GM12891 (cell line): ENCODE measurements around the gene KLHL41.

Experiments
- DNase-seq: peaks from one replicate; pipeline ENCODE4 v3.0.0; 2011; ENCODE audit warnings: low spot score; ENCODE audit not compliant: insufficient read length
- FAIRE-seq: peaks from 2 replicates; lab custom pipeline; 2011; peaks lifted over from hg19 to GRCh38; lab: Jason Lieb, UNC
- PAX5 ChIP-seq: IDR thresholded peaks from 2 replicates; pipeline ENCODE4 v1.6.1; 2011; ENCODE audit warnings: low read length, moderate library complexity, mild to moderate bottlenecking; ENCODE audit not compliant: insufficient read depth, severe bottlenecking
- POLR2A ChIP-seq: IDR thresholded peaks from 2 replicates; pipeline ENCODE4 v1.6.1; 2011; ENCODE audit warnings: low read depth, low read length, control low read depth
- POLR2AphosphoS5 ChIP-seq: IDR thresholded peaks from 2 replicates; pipeline ENCODE4 v1.6.1; 2011; ENCODE audit warnings: low read depth, low read length, control low read depth
- POU2F2 ChIP-seq: IDR thresholded peaks from 2 replicates; pipeline ENCODE4 v1.6.1; 2011; ENCODE audit warnings: low read depth, mild to moderate bottlenecking, control low read depth, low read length, moderate library complexity
- SPI1 ChIP-seq: IDR thresholded peaks from 2 replicates; pipeline ENCODE4 v1.6.1; 2011; ENCODE audit warnings: low read depth, low read length, control low read depth
- TAF1 ChIP-seq: IDR thresholded peaks from 2 replicates; pipeline ENCODE4 v1.6.1; 2011; ENCODE audit warnings: low read depth, low read length, control low read depth

The KLHL41 gene

DNA sequence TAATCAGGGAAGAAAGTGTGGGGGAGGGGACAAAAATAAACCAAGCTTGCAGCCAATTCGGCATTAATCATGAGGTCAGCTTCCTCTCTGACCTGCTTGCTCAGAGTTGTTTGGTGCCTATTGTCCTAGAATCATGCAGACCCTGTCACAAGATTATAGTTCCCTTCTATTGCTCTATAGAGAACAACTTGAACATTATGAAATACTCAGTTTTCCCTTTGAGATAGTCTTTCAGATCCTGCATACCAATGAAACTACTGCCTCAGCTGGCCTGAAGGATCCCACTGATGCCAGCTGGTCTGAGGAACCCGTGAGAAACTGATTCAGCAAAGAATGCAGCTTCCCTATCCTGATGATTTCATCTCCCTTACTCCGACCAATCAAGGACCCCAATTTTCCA, 31.2 kb upstream of the KLHL41 start:
- DNase-seq, result no peak
- FAIRE-seq, result no peak
- TF ChIP-seq POLR2AphosphoS5, result no peak
- no peak for TF ChIP-seq SPI1
- no peak for TF ChIP-seq TAF1
- no peak for TF ChIP-seq POU2F2

DNA sequence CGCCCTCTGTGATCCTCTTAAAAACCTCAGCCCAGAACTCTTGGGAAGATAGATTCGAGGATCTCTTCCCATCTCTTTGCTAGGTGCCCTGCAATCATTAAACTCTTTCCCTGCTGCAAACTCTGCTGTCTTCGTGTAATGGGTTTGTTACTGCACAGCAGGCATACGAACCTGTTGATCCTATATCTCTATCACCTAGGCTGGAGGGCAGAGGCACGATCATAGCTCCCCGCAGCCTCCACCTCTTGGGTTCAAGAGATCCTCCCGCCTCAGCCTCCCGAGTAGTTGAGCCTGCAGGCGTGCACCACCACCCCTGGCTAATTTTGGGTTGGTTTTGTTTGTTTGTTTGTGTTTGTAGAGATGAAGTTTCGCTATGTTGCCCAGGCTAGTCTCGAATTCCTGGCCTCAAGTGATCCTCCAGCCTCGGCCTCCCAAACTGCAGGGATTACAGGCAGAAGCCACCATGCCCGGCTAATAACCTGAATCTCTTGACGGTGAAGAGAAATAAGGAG, 30.7 kb upstream of the KLHL41 start:
- DNase-seq (no peak), FAIRE-seq (no peak)
- TF ChIP-seq POU2F2 (no peak), POLR2A (no peak), POLR2AphosphoS5 (no peak)

DNA sequence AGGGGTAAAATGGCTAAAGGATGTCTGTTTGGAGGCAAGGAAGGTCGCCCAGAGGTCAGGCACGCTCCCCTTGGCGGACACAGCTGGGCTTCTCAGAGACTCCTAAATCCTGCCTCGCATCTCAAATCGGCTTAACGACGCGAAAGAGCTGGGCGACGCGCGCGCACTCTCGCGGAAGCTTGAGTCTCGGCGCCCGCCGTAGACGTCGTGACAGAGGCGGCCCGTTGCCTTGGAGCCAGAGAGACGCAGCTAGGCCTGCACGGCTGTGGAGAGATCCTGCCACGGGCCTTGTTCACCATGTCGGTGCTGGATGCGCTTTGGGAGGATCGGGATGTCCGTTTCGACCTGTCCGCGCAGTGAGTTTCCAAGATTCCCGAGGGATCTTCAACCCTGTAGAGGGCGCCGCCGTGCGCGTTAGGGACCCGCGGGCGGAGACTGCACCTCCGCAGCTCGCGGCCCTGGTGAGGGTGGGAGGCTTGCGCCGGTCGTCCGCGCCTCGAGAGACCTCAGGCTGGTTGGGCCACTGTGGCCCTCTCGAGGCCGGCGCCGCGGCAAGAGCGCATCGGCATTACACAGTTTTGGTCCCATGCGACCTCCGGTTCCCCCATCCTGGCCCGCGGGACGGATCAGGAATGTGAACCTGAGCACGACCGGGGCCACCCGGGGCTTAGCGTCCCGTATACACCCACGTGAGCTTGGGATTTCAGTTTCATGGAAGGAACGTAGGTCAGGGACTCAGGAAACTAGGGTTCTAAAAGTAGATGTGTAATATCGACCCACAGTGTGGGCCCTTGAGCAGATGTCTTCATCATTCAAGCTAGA, 30.0 kb upstream of the KLHL41 start, which contains the start of gene BBS5:
Gene BBS5 (plus strand): TSS at position 238 of the 822 bp plus-strand sequence. CDS start 60 bp downstream, at position 298.
- TF ChIP-seq POU2F2, result 0 out of 2 replicates have a peak, but pooled peaks have one; percentile 22
- TF ChIP-seq SPI1, result no peak
- peak; percentile 89 for FAIRE-seq

DNA sequence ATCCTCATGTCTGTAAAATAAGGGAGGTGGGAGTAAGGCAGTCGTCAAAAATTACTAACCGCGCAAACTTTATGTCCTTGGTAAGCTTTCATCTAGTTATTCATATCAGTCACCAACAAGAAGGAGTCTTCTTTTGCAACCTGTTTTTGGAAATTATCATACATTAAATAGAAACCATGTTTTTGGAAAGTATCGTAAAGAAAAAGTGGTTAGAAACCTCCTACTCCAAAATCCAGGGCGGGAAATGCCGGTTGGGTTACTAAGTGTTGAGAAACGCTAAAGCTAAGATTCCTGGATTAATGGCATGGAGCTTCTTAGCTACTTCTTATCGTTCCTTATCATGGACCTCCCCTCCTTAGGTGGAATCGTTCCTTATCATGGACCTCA, 29.4 kb upstream of the KLHL41 start:
- DNase-seq, result no peak
- TF ChIP-seq POLR2A (no peak), SPI1 (no peak), POU2F2 (no peak), PAX5 (no peak), POLR2AphosphoS5 (no peak), TAF1 (no peak)
- FAIRE-seq, result no peak

More for the DNA sequence above, 30.0 kb upstream of the KLHL41 start, which contains the start of gene BBS5:
- DNase-seq, result peak; percentile 70

DNA sequence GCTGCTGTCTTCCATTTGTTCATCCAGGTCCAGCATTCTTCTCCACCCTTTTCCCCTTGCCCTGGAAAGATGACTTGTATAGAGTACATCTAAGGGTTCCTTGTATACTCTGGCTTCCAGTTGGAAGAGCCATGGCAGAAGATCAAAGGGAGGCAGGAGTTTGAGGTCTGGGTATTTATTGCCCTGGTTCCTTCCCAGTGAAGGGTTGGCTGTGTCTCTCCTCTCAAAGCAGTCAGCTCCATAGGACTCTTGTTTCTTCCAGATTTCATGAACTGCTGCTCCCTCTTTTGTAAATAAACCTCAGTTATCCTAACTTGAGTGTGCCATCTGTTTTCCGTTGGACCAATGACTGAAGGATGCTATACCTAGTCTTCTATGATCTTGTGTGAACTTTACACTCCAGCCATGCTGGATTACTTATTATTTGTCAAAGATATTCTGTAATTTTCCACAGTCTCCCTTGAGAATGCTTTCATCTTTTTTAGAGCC, 23.8 kb upstream of the KLHL41 start:
- TF ChIP-seq TAF1, result no peak
- no peak for TF ChIP-seq PAX5
- TF ChIP-seq SPI1, result no peak
- TF ChIP-seq POLR2AphosphoS5, result no peak
- no peak for TF ChIP-seq POLR2A
- TF ChIP-seq POU2F2, result no peak
- DNase-seq, result no peak
- FAIRE-seq, result no peak

DNA sequence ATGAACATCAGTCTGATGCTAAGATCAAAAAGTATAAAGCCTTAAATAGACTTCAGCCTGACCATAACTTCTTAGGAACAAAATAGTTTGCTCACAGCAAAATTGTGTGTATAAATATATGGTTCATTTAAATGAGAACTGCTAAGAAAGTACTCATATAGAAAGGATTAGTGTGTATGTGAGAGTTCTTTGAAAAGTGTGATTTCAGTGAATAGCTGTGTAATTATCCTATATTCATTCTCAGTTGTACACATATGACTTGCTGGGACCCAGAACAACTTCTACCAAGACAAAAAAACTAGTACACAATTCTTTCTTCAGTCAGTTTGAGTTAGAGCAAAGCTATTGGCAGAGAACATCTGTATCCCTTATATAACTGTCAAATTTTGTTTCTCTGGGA, 23.0 kb upstream of the KLHL41 start:
- FAIRE-seq, result no peak
- DNase-seq, result no peak
- TF ChIP-seq POLR2A (no peak), POU2F2 (no peak), SPI1 (no peak), POLR2AphosphoS5 (no peak), PAX5 (no peak), TAF1 (no peak)

DNA sequence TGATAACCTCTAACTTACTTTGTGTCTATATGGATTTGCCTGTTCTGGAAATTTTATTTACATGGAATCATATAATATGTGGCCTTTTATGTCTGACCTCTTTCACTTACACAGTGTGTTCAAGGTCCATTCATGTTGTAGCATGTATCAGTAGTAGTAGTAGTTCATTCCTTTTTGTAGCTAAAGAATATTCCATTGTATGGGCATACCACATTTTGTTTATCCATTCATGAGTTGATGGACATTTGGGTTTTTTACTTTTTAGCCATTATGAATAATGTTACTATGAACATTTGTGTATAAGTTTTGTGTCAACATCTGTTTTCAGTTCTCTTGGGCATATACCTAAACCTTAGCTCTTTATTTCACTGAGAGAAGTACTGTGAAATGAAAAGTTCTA, 18.7 kb upstream of the KLHL41 start:
- DNase-seq, result no peak
- FAIRE-seq, result no peak
- TF ChIP-seq PAX5, result no peak
- no peak for TF ChIP-seq TAF1
- TF ChIP-seq POU2F2, result no peak
- no peak for TF ChIP-seq POLR2A
- TF ChIP-seq POLR2AphosphoS5, result no peak
- no peak for TF ChIP-seq SPI1

DNA sequence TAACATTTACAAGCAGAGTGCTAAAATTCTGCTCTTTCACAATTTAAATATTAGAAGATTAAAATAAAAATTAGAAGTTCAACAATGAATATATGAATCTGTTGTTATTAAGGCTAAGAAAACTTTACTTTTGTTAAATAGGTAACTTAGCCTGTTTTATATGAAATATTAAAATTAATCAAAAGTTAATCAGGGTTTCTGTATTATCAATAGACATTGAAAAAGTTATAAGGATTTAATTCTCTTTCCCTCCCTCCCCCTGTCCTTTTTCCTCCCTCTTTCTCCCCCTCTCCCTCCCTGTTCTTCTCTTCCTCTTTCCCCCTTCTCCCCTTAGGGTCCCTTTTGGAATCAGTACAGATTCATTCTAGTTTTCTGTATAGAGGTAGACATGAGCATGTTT, 18.1 kb upstream of the KLHL41 start:
- DNase-seq (no peak), FAIRE-seq (no peak)
- TF ChIP-seq POU2F2, result no peak

DNA sequence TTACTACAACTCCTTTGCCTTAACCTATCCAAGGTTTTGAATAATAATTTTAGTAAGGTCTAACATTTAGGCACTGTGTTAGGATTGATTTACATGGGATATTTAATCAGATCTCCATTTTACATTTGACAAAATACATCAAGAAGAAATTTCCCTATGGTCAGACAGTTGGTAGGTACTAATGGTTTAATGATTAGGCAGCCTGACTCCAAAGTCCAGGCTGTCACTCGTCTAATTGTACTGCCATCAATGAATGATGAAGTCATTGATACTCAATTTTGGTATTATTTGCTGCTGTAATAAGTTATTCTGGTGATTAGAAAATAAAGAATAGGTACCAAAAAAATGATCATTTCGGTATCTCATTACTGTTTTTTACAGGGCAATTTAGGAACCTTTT, 16.1 kb upstream of the KLHL41 start:
- FAIRE-seq (no peak), DNase-seq (no peak)
- no peak for TF ChIP-seq POLR2AphosphoS5
- no peak for TF ChIP-seq PAX5
- no peak for TF ChIP-seq POU2F2
- TF ChIP-seq TAF1, result no peak
- no peak for TF ChIP-seq SPI1
- no peak for TF ChIP-seq POLR2A

DNA sequence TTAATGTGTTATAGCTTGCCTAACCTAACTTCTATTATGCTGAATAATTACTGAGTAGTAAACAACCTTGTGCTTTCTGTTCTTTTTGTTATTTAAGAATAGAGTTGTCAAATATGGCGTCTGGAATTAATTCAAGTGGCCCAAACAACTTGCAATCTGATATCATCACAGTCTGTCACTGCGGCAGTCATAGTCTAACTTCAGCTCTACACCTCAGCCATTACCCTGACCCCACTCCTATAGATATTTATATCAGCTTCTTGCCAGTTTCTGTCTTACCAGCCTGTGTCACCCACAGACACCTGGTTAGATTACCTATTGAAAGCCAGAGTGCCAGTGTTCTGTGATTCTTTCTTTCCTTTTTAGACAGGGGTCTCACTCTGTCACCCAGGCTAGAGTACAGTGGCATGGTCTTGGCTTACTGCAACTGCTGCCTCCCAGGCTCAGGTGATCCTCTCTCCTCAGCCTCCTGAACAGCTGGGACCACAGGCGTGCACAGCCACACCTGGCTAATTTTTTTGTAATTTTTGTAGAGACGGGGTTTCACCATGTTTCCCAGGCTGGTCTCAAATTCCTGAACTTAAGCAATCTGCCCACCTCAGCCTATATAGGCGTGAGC, 14.1 kb upstream of the KLHL41 start:
- no peak for TF ChIP-seq SPI1
- no peak for TF ChIP-seq POLR2A
- no peak for TF ChIP-seq POLR2AphosphoS5
- TF ChIP-seq PAX5, result no peak
- TF ChIP-seq POU2F2, result no peak
- DNase-seq, result no peak
- FAIRE-seq, result no peak
